Activated CD4-positive, alpha-beta T cell treated with anti-CD3 and anti-CD28 coated beads, Interleukin-2, amount 50 U/mL, for 4 hours (primary cell): ENCODE results near the gene SUMF1.
A peak's percentile ranks its signal among the peaks of the same experiment; 100 is the strongest.

Source experiments
- DNase-seq, 2 experiments: peaks; one replicate each; pipeline ENCODE4 v3.0.0-alpha.2; 2020

SUMF1 gene

DNA sequence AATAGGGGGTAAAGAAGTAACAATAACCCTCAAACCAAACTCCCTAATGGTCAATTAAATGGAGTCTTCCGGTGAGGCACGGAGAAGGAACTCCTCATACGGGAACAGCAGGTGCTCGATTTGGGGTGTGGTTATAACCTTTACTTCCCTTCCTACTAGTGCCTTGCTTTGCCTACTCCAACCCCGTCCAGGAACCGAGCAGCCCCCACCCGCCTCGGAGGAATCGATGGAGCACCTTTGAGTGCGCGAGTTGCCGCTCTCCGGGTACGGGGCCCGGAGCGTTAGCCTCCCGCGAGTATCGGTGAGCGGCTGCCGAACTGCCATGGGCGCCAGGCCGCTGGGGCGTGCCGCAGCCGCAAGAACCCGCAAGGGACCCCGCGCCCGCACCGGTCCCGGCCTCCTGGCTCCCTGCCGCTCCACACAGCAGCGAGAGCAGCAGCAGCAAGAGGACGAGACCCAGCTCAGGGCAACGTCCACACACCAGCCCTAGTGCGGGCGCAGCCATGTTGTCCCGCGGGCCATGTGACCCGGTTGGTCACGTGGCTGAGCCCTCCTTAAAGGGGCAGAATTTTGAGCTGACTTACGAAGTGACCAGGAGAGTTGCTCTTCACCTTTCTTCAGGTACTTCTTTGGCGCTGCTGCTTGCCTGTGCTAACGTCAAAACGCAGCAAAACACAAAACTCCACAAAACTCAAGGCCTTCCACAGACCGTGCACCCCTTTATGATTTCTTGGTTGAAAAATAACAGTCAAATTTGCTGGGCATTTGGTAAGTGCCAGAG is at the start of gene SUMF1:
TSS of gene SUMF1 (minus strand) at position 529 of the 781 bp plus-strand sequence. CDS start at position 505, 24 bp downstream.
- peak; percentile 57 to 62 for DNase-seq

GRCh38 chr3:4515916-4516579 is 49.0 kb upstream of the SUMF1 start:
- DNase-seq: no peak

DNA sequence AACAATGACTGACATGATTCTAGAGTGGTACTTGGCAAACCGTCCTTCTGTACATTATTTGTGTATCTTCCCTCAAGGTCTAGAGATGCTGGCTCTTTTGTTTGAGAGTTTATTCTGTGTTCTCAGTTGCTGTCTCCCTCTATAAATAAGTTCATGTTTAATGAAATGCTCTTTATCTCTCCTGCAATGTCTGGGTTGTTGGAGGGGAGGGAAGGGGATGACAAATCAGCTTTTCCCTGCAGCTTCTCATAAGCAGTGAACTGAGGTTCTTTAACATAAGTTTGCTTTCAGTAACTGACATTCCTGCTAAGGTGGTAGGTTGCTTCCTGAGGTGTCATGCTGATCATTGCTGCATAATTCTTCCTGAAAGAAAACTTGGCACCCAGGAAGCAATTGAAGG is 47.8 kb upstream of the SUMF1 start:
- no peak for DNase-seq

DNA sequence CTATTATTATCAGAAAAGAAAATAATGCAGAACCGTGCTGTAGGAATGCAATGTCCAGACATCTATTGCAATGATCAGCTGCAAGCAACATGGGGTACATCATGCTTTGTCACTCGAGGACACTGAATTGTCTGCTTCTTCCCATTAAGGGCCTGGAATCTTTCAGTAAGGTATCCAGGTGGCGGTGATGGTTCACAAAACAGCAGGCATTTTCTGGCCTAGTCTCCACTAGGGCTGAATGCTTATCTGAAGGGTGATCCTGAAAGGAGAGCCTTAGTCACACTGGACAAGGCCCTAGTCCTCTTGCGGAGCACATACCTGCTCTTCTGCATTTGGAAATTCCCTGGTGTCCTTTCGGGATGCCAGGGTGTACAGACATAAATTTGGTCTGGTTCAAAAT is 47.3 kb upstream of the SUMF1 start:
- DNase-seq: no peak

GRCh38 chr3:4512895-4513616 is 46.0 kb upstream of the SUMF1 start:
- DNase-seq: no peak

GRCh38 chr3:4511491-4512262 is 44.6 kb upstream of the SUMF1 start:
- no peak for DNase-seq

- DNase-seq: no peak
Observed at GRCh38 chr3:4509983-4510755, 43.1 kb upstream of the SUMF1 start.

DNA sequence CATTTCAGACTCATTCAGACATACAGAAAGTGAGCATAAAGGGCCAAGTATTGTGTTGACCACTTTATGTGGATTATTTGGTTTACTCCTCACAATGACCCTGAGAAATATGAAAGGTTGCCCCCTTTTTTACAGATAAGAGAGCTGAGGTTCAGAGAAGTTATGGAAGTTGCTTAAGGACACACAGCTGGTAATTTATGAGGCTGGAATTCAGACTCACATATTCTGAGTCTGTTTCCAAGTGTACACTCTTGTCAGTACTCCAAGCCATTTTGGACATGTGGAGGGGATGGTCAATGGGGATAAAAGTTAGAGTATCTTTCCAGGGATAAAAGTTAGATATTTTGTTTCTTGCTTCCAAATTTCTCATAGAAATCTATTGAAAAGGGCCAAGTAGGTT is 42.0 kb upstream of the SUMF1 start:
- DNase-seq: no peak

GRCh38 chr3:4508048-4508981 is 41.2 kb upstream of the SUMF1 start:
- no peak for DNase-seq

GRCh38 chr3:4507024-4507596 is 40.0 kb upstream of the SUMF1 start:
- no peak for DNase-seq

DNA sequence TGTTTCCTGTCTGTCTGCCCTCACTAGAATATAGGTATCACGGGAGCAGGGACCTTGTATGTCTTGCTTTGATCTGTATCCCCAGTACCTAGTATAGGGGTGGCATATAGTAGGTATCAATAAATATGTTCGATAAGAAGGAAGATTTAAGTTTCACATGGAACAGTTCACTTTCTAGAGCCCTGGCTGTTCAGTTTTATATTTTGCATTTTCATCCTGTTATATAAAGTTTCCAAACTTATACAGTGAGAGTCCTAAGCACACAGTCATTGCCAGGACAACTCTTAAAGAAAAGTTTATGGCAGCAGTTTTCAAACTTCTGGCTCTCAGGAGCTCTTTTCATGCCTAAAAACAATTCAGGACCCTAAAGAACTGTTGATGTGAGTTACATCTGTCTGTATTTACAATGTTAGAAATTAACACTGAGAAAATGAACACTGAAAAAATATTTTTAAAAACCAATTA is 39.5 kb upstream of the SUMF1 start:
- no peak for DNase-seq

- no peak for DNase-seq
Observed at GRCh38 chr3:4505688-4506558, 38.9 kb upstream of the SUMF1 start.

DNA sequence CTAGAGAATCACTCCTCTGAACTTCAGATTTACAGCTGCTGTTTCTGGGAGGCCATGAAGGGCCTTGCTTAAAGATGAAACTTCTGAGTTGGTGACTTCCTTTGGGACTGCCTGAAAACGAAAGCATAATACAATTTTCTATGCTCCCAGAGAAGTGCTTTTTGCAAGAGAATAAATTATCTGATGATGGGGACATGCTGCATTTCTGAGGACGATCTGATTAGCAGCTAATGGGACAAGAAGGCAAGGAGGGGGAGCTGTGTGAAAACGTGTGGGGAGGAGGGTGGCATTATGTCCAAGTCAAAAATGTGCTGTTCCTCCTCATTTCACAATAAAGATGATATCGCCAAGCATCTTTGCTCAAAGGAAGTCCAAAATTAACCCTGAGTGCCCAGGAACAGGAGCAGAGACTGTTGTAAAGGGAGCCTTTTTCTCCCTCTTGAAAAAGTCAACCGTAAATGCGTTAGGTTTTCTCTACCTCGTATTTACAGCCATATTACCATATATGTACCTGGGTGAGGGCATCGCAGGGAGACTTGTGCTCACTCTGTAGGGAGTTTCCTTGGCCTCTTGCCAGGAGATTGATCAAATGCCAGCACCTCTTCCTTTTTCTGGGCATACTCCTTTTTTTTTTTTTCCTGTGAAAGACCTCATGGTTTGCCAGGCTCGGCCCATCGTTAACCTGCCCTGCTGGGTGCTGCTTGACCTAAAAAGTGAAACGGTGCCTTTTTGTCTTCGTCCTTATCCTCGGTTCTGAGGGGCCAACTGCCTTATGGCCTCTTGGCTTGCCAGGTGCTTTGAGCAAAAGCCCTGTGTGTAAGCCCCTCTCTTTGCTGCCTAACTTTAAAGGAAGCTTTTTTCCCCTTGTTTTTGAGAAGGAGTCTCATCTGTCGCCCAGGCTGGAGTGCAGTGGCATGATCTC is 37.5 kb upstream of the SUMF1 start:
- peak in 1 of 2 experiments; percentile 23 for DNase-seq

GRCh38 chr3:4503050-4503449 is 36.0 kb upstream of the SUMF1 start:
- no peak for DNase-seq

GRCh38 chr3:4501927-4502326 is 34.9 kb upstream of the SUMF1 start:
- no peak for DNase-seq

DNA sequence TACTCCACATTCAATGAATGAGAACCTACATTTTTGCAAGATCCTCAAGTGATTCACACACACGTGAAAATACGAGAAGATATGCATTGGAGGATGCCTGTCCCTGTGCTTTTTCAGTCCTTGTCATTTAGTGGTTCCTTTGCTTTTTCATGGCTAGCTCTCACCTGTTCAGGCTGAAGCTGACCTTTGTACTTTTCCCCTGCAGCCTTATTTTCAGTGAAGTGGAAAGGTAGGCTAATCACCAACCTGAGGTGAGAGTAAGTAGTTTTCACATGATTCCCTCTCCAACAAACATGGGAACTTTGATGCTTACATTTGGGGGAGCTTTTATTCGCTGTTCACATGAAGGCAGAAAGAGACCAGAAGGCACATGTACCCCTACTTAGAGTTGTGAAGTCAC is 34.4 kb upstream of the SUMF1 start:
- DNase-seq: no peak

GRCh38 chr3:4498446-4498845 is 31.4 kb upstream of the SUMF1 start:
- no peak for DNase-seq

DNA sequence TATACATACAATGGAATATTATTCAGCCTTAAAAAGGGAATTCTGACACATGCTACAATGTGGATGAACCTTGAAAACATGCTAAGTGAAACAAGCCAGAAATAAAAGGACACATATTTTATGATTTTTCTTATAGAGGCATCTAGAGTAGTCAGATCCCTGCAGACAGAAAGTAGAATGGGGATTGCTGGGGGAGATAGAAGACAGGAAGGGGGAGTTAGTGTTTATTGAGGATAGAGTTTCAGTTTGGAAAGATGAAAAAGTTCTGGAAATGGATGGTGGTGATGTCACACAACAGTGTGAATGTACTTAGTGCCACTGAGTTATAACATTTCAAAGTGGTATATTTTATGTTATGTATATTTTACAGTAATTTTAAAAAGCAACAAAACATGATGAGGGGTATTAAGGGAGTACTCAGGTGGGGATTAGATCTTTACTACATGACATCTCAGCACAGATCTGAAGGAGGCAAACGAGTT is 30.8 kb upstream of the SUMF1 start:
- no peak for DNase-seq
